ENCODE results near the gene ARMC9. TPM values are rescaled to one million over a fixed set of nuclear protein-coding genes. Genes with fewer than 3 reads are reported as not detected.

The ARMC9 gene
- total RNA-seq, 1 experiment from 2014 or later = 42.7 TPM

GRCh38 chr2:231357931-231358330 is 159.5 kb downstream of the ARMC9 start:
- no peaks in the 10 kb centered on the region for H3K36me3 ChIP-seq (ENCODE audit: control insufficient read depth, insufficient read depth, low read length)
- ChIA-PET CTCF (interaction anchor here (0.6 kb wide), 1 partner anchor 442 kb away, joined by 3 read pairs; no protein-coding TSS in a partner anchor), POLR2A (no interaction called here)
- DNase-seq (ENCODE audit: low read depth, low spot score) (no peak), ATAC-seq (no peak)
- H3K27me3 ChIP-seq (ENCODE audit: control insufficient read depth, insufficient read depth, low read length) = no peaks in the 10 kb centered on the region
- H3K9me3 ChIP-seq (ENCODE audit: control insufficient read depth, insufficient read depth, low read depth, low read length) = no peaks in the 10 kb centered on the region
- intact Hi-C loops (cut with micrococcal nuclease; ENCODE audit: unreplicated experiment) (no loop called here), in situ Hi-C loops (cut with HindIII; ENCODE audit: low pct_unique_long_range_greater_than_20kb, low sequenced_read_pairs) (no loop called here)
- TF ChIP-seq CTCF (IDR thresholded peaks at IDR 0.05) (no peak), TCF7L2 (IDR thresholded peaks at IDR 0.05; ENCODE audit: low read depth, low read length) (no peak), SIN3A (IDR thresholded peaks at IDR 0.05; ENCODE audit: borderline replicate concordance, insufficient read depth, low read depth, low read length) (no peak), POLR2AphosphoS5 (IDR thresholded peaks at IDR 0.05; ENCODE audit: low read depth, low read length) (no peak), REST (IDR thresholded peaks at IDR 0.05; ENCODE audit: insufficient read depth in 1 of 2, low read depth in 2 of 2, low read length in 1 of 2) (no peak)
- peaks cover 39% of the 10 kb centered on the region for H3K4me1 ChIP-seq (ENCODE audit: control insufficient read depth, insufficient read depth, low read length)
- H3K4me3 ChIP-seq (ENCODE audit: low read depth in 2 of 2, low read length in 2 of 2) = no peak overlapping the region
- peak overlapping the region; percentile 52; the same call in 1 of the 2 replicates for H3K27ac ChIP-seq (ENCODE audit: low read length)
- BruUV-seq (replicated peaks) = no TSS peak

DNA sequence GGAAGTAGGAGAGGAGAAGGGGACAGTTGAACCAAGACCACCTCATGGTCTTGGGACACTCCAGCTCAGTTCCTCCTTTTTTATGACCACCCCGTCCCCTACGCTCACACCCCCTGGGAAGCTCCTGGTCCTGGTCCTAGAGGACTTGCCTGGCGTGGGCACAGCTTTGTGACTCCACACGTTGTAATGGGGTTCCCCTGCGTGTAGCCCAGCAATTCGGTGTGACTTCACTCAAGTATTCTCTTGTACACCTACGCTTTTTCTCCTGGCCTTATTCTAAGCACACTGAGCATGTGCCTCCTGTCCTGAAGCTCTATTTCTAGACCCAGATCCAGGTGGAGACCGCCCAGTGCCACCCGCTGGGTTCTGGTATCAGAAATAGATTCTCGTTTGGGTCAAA is 161.0 kb downstream of the ARMC9 start:
- in situ Hi-C loops (cut with HindIII; ENCODE audit: low pct_unique_long_range_greater_than_20kb, low sequenced_read_pairs) (no loop called here), intact Hi-C loops (cut with micrococcal nuclease; ENCODE audit: unreplicated experiment) (no loop called here)
- CTCF ChIA-PET = interaction anchor here (0.6 to 1.6 kb wide), 2 partner anchors 9 to 34 kb away, joined by 3 to 4 read pairs; no protein-coding TSS in a partner anchor
- no peak for TF ChIP-seq POLR2AphosphoS5 (IDR thresholded peaks at IDR 0.05; ENCODE audit: low read depth, low read length)
- TF ChIP-seq CTCF (IDR thresholded peaks at IDR 0.05) = no peak
- Histone ChIP-seq H3K36me3 (ENCODE audit: control insufficient read depth, insufficient read depth, low read length) (no peaks in the 10 kb centered on the region), H3K27ac (ENCODE audit: low read length) (peak overlapping the region; percentile 80), H3K4me3 (ENCODE audit: low read depth in 2 of 2, low read length in 2 of 2) (no peak overlapping the region), H3K27me3 (ENCODE audit: control insufficient read depth, insufficient read depth, low read length) (no peaks in the 10 kb centered on the region), H3K9me3 (ENCODE audit: control insufficient read depth, insufficient read depth, low read depth, low read length) (no peaks in the 10 kb centered on the region), H3K4me1 (ENCODE audit: control insufficient read depth, insufficient read depth, low read length) (peaks cover 53% of the 10 kb centered on the region)
- ATAC-seq = no peak
- POLR2A ChIA-PET = interaction anchor here (0.7 kb wide), 1 partner anchor 355 kb away, joined by 3 read pairs; no protein-coding TSS in a partner anchor
- DNase-seq (ENCODE audit: low read depth, low spot score) = no peak
- no TSS peak for BruUV-seq (replicated peaks)
